Pulmonary artery endothelial cell (primary cell): ENCODE measurements around the gene ISG20. TPM values are rescaled to one million over a fixed set of nuclear protein-coding genes. Genes with fewer than 3 reads are reported as not detected.

Experiments used
- DNase-seq: peaks from one replicate; pipeline ENCODE4 v3.0.0-alpha.2; 2011; ENCODE audit warnings: low read depth, low spot score
- total RNA-seq: library from RNA; depleted of rRNA; stranded (reverse); fragments of >200 nt; gene quantifications from 2 replicates; pipeline ENCODE4 v1.2.3, GENCODE V29; 2014

The ISG20 gene
- 8.0 and 44.4 TPM in 2 replicates for total RNA-seq

DNA sequence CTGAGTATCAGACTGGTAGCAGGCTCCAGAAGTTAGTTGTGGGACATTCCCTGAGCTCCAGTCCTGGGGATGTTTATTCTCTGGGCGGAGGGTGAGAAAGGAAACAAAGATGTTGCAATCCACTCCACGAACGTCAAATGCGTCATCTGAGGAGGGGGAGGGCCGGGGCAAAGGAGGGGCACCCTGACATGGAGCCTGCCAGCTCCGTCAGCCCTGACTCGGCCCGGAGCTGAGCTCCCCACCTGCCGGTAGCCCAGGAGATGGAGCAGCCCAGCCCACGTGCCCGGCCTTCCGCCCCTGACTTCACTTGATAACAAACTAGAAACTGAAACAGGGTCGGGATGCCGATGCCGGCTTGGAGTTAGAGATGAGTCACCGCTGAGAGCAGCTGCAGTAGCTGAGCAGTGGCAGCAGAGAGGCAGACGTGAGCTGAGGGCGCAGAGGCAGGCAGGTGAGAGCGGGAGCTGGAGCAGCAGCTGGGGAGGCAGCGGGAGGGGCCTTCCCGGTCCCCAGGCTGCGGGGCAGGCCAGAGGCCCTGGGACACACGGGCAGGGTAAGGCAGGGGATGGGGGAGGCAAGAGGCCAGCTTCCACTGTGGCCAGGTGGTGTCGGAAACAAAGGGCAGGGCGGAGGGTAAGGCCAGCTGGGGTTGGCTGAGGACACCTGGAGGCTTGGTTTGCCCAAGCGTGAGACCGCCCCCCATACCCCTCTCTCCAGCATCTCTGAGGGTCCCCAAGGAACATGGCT lies at the start of gene ISG20:
Gene ISG20 (plus strand): TSS at position 391 of the 747 bp plus-strand sequence. CDS start 351 bp downstream, at position 742.
- DNase-seq = peak; percentile 96

DNA sequence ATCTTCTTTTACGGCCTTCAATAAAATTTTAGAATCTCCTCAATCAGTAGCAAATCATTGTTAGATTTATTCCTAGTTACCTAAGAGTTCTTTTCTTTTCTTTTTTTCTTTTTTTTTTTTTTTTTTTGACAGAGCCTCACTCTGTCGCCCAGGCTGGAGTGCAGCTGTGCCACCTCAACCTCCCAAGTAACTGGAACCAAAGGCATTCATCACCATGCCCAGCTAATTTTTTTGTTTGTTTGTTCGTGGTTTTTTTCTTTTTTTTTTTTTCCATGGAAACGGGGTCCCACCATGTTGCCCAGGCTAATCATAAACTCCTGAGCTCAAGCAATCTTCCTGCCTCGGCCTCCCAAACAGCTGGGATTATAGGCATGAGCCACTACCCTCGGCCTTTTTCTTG lies 48.1 kb upstream of the ISG20 start:
- DNase-seq = no peak

DNA sequence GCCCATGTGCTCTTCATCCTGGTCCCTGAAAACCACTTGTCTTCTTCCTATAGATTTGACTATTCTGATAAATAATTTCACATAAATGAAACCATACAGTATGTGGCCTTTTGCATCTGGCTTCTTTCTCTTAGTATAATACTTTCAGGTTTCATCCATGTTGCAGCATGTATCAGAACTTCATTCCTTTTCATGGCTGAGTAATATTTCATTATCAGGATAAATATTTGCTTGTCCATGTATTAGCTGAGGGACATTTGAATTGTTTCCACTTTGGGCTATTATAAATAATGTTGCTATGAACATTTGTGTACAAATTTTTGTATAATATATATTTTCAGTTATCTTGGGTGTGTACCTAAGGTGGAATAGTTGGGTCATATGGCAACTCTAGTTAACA lies 47.4 kb upstream of the ISG20 start:
- DNase-seq = no peak

DNA sequence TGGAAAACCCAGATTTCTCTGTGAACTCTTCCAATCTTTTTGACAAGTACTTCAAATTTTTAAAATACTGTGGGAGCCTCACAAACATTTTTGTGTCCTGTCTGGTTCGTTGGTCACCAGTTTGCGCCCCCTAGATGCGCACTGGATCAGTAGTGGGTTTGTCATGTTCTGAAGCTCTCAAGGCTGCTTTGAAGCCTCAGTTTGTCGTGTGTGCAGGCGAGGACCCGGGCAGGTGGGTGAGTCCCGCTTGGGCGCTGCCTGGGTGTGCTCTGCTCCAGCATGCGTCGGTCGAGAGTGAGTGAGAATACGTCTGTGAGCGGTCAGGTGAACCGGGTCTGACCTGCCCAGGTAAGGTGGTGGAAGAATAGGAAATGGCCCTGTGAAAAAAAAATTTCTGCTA lies 34.9 kb upstream of the ISG20 start:
- DNase-seq = no peak

DNA sequence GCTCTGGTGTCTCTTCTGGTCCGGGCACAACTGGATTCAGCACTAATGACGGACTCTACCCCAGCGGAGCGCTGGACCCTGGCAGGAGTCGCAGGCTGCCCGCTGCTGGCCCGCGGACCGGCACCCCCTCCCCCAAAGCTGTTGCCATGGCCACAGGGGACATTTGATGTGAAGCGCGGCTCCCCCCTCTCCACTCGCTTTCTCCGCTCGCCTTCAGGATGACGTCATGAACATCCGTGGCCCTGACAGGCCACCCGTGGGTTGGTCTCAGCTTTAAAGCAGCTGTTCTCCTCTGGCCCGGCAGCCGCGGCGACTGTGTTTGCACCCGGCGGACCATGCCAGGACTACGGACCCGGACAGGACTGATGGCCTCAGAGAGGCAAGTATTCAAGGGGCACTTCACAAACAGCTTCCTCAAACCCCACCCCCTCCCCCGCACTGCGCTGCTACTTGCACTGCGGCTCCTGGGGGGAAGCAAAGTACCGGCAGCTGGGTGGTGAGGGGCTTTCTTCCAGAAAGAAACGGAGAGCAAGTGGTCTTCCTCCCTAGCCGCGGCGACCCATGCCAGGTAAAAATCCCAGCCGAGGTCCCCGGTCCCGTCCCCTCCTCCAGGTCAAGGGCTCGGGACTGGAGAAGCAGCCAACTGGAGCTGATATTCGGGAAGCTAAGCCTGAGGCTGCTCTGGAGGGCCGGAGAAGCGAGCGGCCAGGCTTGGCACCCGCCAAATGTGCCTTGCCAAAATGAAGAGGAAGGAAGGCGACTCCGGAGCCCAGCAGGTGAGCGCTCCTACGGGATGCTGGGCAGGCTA lies 34.2 kb upstream of the ISG20 start:
- no peak for DNase-seq

DNA sequence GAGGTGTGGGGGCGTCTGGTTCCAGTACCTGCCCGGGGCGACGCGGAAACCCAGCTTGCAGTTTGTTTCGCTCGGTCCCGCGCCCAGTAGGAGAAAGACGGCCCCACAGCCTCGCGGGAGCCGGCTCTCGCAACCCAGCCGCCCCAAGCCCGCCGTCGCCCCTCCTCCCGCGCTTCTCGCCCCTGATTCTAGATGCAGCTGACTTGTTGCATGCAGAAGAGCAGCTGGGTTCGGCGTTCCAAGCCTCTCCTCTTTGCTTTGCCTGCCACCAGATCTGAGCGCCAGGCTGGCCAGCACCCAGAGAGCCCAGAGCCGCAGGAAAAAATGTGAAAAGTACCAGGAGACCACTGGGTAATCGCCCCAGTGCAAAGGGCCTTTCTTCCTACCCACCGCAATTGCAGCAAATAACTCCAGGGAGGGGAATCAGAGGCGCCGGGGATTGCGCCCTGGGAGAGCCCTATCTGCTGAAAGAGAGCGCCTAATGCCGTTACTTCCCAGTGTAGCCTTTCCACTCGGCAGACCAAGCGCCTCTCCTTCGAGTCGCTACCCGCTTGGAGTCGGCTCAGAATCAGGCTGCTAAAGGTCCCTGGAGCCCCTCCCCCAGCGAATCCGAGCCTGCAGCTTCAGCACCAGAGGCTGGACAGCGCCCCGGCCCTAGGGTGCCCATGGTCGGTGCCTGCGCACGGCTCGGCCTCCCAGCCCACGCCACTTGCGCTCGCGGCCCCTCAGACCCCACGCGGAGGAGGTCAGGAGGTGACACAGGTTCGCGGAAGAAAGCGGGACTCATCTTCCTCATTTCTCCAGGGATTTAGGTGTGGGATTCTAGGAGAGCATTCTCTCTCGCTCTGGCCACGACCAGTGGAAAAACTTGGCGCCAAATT lies 33.4 kb upstream of the ISG20 start:
- DNase-seq = no peak

DNA sequence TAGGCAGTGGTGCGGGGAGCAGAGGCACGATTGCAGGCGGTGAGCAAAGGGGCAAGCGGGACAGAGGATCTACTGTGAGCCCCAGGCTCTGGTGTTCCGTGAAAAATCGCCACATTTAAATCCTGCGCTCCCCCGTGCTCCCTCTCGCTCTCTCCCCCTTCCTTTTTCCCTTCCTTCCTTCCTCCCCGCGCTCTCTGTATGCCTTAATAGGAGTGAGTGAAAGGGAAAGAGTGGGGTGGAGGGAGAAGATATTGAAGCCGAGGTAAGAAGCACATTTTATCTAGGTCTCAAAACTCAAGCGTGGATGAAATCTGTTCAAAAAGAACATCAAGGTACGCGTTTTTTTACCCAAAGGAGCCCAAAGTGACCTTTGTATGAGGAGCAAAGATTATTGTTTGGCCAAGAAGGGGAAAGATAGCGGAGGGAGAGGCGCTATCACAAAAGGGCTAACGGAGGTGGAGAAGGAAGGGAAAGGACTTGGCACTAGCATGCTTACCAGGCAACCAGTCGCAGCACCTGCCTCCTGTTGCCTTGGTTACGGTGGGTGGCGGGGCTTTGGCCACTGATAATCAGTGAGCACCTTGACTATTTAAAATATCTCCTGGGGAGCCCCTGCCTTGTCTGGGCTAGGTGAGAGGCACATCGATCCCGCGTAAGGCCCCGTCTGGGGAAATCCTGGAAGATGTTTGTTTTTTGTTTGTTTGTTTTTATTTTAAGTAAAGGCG lies 32.6 kb upstream of the ISG20 start:
- no peak for DNase-seq

DNA sequence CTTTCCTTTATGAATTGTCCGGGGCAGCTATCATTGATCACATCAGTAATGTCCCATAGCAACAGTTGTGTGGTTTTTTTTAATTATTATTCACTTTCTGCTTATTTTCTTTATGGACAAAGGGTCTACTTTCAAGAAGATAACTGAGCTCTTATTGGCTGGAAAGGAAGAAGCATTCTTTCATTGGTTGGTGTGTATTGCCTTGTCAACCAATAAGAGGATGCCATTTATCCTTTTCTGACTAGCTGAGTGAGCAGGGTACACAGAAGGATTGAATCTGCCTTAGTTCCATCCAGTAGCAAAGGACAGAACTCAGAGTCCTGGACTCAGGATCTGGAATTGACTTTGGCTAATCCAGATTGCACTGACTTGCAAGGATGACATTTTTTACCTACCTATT lies 30.9 kb upstream of the ISG20 start:
- no peak for DNase-seq

DNA sequence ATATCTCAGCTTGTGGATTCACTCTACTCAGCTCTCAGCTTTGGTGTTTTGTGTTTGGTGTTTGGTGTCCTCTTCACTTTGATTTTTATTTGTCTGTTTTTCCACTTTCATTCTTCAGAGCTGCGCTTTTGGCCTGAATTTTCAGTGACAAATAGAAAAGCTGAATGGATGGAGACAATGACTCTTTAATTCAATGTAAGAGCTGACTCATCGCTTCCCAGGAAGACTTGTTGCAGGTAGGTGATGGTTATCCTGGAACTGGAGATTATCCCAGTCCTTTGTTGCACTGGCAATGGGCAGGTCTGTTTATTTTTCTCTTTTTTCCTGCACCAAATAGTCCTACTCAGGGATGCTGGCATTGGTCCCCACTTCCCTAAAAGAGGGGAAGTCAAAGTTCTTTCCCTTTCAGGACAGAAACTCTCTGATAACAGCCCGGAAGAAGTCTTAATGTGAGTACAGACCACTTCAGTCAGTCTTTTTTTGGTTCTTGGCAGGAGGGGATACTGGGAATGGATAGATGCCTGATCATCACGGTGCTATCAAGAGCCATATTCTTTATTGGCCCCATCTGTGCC lies 30.1 kb upstream of the ISG20 start:
- no peak for DNase-seq

DNA sequence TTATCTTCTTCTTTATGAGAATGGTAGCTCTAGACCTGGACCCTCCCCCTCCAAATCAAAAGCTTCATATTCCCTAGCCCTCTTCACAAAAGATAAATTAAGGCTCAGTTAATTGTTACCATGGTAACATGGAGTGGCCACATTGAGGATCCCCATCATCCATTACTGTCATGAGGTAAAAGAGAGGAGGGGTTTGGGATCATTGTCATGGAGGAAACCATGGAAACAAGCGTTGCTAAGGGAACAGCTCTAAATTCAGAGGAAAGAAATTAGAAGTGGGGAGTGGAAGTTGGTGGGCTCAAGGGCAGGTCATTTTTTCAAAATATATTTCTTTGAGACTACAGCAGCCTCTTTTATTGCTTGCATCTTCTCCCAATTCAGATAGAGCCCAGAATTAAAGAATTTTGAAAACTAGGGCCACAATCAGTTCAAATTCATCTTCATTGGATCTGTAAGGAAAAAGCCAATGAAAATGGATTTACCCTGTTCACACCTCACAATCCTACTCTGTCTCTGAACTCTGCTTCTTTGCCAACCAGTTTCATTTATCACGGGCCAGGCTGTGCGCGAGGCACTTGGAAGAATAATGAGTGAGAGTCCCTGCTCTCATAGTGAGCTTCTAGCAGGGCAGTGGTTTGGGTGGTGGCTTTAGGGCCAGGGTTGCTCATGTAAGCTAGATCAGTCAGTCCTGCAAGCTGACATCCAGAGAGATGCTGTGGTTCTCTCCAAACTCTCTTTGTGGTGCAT lies 29.3 kb upstream of the ISG20 start:
- DNase-seq = no peak

DNA sequence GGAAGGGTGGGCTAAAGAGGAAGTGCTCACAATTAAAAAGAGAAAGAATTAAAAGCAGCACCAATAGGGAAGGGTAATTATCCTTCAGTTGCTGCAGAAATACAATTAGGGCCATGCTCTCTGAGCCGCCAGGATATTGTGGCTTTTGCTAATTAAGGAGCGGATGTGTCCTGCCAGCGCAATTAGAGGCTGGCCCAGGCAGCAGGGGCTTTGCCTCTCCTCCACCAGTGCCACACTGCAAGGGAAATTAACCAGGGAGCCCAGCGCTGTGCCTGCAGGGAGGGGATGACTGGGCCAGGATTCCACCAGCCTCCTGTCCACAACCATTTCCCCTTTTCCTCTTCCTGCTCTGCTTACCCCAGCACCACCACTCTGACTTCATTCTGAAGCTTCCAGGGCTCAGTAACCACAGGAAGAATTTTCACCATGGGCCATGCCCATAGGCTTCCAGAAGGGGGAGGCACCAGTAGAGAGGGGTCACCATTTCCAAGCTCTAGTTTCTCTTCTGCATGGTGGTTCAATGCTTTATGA lies 28.1 kb upstream of the ISG20 start:
- DNase-seq = no peak

DNA sequence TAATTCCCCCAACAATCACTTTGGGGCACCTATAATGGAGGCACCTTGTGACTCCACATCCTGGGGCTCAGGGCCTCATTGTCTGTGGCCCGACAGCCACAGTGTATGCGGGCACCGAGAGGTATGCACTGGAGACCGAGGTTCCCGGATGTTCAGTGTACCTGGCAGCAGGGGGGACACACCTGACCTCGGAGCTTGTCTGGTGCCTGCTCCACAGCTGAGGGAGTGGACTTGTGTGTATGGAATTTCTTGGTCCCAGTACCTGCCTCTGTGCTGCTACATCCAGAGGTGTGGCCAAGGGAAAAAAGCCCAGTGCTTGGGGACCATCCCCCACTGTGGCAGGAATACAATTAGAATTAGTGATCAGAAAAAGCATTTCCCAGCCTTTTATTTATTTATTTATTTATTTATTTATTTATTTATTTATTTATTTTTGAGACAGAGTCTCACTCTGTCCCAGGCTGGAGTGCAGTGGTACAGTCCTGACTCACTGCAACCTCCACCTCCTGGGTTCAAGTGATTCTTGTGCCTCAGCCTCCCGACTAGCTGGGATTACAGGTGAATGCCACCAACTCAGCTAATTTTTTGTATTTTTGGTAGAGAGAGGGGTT lies 26.5 kb upstream of the ISG20 start:
- no peak for DNase-seq

DNA sequence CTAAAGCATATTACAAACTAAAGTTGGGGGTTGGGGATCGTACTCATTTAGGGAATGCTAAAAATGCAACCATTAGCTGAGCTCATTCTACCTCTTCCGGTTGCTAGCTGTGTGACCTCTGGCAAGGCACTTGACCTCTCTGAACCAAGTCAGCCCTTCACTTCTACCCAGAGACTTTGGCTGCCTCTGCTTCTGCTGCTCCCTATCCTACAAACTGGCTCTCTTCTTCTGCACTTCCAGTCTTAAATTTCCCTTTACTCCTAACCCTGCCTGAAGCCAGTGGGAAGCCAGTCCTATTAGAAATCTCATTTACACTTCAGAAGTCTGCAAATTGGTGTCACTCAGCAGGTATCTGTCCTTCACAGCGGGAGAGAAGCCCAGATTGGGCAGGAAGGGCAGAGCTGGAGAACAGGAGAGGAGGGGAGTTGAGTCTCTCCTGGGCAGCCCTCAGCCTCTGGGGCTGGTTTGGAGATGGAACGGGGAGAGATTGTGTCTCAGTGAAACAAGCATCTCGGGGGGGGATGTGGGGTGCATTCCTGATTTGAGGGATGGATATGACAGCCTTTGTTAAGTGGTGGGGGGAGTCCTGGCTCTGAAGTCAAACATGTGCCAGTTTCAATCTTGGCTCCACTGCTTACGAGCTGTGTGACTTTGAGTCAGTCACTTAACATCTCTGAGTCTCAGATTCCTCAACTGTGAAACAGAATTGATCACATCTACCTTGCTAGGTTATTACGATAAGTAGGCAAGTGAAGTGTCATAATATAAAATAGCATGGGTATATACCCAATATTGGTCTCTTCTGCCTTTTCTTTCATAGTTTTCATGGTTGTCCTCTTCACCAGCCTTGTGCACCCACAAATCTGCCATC lies 25.5 kb upstream of the ISG20 start:
- no peak for DNase-seq

DNA sequence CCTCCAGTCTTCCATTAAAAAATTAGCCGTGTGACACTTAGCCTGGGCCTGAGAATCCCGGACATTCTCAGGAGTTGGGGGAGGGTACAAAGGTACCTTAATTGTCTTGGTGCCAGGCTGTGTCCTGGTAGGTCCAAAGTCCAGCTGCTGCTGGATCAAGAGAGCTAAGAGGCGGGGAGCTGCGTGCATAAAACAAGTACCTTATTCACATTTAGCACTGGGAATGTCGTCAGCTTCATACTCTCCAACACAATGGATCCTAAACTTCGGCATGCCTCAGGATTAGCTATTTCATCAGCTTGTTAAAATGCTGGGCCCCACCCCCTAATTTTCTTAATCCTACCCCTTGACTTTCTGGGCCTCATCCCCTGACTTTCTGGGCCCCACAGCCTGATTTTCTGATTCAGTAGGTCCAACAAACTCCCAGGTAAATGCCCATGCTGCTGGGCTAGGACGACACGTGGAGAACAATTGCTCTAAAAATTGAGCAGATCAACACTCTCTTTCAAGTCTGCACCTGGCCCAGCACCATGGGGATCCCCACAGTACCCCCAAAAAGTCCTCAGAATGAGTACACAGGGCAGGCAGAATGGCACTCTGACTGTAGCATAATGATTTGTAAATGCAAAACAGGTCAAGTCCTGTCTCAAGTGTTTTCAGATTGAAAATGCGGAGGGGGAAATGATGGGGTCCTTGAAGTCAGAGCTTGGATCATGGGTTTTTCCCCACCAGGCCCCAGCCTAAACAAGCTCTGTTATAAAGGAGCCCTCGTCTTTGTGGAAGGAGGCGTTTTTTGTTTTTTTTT lies 23.3 kb upstream of the ISG20 start:
- no peak for DNase-seq

DNA sequence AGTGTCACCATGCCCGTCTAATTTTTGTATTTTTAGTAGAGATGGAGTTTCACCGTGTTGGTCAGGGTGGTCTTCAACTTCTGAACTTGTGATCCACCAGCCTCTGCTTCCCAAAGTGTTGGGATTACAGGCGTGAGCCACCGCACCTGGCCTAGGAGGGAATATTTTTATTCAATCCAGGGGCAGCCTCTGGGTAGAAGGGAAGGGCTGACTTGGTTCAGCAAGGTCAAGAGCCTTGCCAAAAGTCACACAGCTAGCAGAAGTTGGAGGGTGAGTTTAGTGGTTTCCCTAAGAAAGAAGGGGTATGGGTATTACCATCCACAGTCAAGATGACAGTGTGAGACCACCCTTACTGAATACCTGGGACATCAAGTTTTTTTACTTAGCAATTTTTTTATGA lies 22.6 kb upstream of the ISG20 start:
- DNase-seq = no peak

DNA sequence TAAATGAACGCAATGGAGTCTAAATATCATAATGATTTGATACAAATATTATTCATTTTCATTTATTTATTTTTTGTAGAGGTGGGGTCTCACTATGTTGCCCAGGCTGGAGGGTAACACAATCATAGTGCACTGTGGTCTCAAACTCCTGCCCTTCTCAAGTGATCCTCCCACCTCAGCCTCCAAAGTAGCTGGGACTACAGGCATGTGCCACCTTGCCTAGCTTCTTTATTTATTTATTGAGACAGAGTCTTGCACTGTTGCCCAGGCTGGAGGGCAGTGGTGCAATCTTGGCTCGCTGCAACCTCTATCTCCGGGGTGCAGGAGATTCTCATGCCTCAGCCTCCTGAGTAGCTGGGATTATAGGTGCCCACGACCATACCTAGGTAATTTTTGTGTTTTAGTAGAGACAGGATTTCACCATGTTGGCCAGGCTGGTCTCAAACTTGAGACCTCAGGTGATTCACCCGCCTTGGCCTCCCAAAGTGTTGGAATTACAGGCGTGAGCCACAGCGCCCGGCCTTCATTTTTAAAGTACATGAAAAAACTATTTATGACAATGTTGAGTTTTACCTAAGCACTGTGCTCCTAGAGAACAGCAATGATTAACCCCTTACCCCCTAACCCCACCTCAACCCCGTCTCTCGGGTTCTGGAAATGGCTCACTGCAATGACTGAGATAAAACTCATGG lies 21.6 kb upstream of the ISG20 start:
- DNase-seq = no peak

DNA sequence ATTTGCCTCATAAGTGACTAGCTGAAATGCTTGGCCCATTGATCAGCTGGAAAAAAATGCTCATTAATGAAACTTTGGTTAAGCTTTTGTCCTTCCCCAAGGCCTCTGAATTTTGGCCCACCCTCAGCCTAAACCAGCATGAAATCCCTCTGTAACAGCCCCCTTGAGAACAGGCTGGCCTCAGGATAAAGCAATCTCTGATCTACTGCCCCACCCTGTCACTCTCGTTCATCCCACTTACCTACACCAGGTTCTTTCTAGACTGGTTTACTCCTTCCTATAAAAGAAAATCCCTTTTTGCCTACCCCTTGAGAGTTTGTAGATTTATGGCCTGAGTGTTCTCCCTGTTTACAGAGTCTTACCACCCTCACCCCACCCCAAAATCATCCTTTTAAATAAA lies 21.0 kb upstream of the ISG20 start:
- DNase-seq = no peak
